SK-N-SH (cell line): ENCODE data around the gene HP1BP3. TPM values are rescaled to one million over a fixed set of nuclear protein-coding genes. Genes with fewer than 3 reads are reported as not detected.

Experiments
- CTCF ChIA-PET: fragments of 300-600, 350-600 bp; formaldehyde crosslinking; extraction: SDS; loops from one replicate; lab custom pipeline; 2021; lab: Yijun Ruan, JAX
- POLR2A ChIA-PET: fragments of 350-600 bp; sonication (Branson Sonifier 250); formaldehyde crosslinking; extraction: SDS; loops from one replicate; lab custom pipeline; 2020; ENCODE audit warnings: antibody characterized with exemption, inconsistent platforms; lab: Yijun Ruan, JAX
- DNase-seq: peaks from one replicate; pipeline ENCODE4 v3.0.0; 2012
- H2AFZ ChIP-seq: fragments of 200-600 bp; sonication (generic); 2 replicates; pipeline ENCODE4 v1.8.1; 2016; ENCODE audit warnings: antibody characterized with exemption, mild to moderate bottlenecking, low read depth
- H3F3A ChIP-seq: fragments of 200-600 bp; sonication (generic); replicated peaks from 2 replicates; pipeline ENCODE3; 2016; ENCODE audit warnings: antibody characterized with exemption, mild to moderate bottlenecking; ENCODE audit not compliant: insufficient read depth
- H3K27ac ChIP-seq, 2 experiments: fragments of 200-500 bp in 1 of 2; fragments of 200-600 bp in 1 of 2; sonication (Bioruptor generic) in 1 of 2; sonication (generic), shearing (Covaris generic) in 1 of 2; 2 replicates each; pipeline versions ENCODE4 v1.5.1 to v1.6.1; 2014 to 2016; ENCODE audit warnings: low read depth in 2 of 2, inconsistent platforms in 1 of 2, low read length in 1 of 2, mild to moderate bottlenecking in 1 of 2, mixed read lengths in 1 of 2
- H3K27me3 ChIP-seq: fragments of 200-600 bp; sonication (generic), shearing (Covaris generic); 2 replicates; pipeline ENCODE4 v1.6.1; 2016; ENCODE audit warnings: mixed run types; ENCODE audit not compliant: insufficient read depth
- H3K36me3 ChIP-seq, 2 experiments: fragments of 200-500 bp in 1 of 2; fragments of 200-600 bp in 1 of 2; sonication (Bioruptor generic) in 1 of 2; sonication (generic) in 1 of 2; replicated peaks in 1 of 2; 2 replicates each; pipeline versions ENCODE3 to v1.5.1; 2014 to 2016; ENCODE audit warnings: low read length in 1 of 2, mild to moderate bottlenecking in 1 of 2; ENCODE audit not compliant: insufficient read depth in 2 of 2, control insufficient read depth in 1 of 2
- H3K4me1 ChIP-seq, 2 experiments: fragments of 200-500 bp in 1 of 2; fragments of 200-600 bp in 1 of 2; sonication (Bioruptor generic) in 1 of 2; sonication (generic), shearing (Covaris generic) in 1 of 2; 2 replicates each; pipeline versions ENCODE4 v1.5.1 to v1.6.1; 2014 to 2016; ENCODE audit warnings: low read depth in 1 of 2, low read length in 1 of 2, mixed run types in 1 of 2; ENCODE audit not compliant: insufficient read depth in 2 of 2, control insufficient read depth in 1 of 2
- H3K4me2 ChIP-seq: fragments of 200-600 bp; sonication (generic), shearing (Covaris generic); 2 replicates; pipeline ENCODE4 v1.6.1; 2017; ENCODE audit warnings: mixed run types
- H3K4me3 ChIP-seq, 2 experiments: fragments of 200-500 bp in 1 of 2; fragments of 200-600 bp in 1 of 2; sonication (Bioruptor generic) in 1 of 2; sonication (generic), shearing (Covaris generic) in 1 of 2; 2 replicates each; pipeline versions ENCODE4 v1.5.1 to v1.8.1; 2014 to 2016; ENCODE audit warnings: low read depth in 2 of 2, inconsistent platforms in 1 of 2, low read length in 1 of 2, mild to moderate bottlenecking in 1 of 2, mixed read lengths in 1 of 2, moderate library complexity in 1 of 2
- H3K79me2 ChIP-seq: fragments of 200-600 bp; sonication (generic); 2 replicates; pipeline ENCODE4 v1.8.1; 2017; ENCODE audit warnings: mild to moderate bottlenecking; ENCODE audit not compliant: insufficient read depth
- H3K9ac ChIP-seq: fragments of 200-600 bp; sonication (generic); 2 replicates; pipeline ENCODE4 v1.6.1; 2017; ENCODE audit warnings: mixed run types
- H3K9me2 ChIP-seq: fragments of 200-600 bp; sonication (generic); 2 replicates; pipeline ENCODE4 v1.6.1; 2017; ENCODE audit warnings: mixed run types
- H3K9me3 ChIP-seq: fragments of 200-600 bp; sonication (generic); 2 replicates; pipeline ENCODE4 v1.6.1; 2017; ENCODE audit warnings: mixed run types, mild to moderate bottlenecking, moderate library complexity
- H4K20me1 ChIP-seq: fragments of 200-600 bp; sonication (generic); 2 replicates; pipeline ENCODE4 v1.6.1; 2017; ENCODE audit warnings: mild to moderate bottlenecking, mixed run types; ENCODE audit not compliant: insufficient read depth
- CHD2 ChIP-seq: fragments of 150-350 bp; IDR thresholded peaks from 2 replicates; pipeline ENCODE4 v1.6.1; 2018; ENCODE audit warnings: low read length; ENCODE audit not compliant: partially characterized antibody
- ELF1 ChIP-seq: IDR thresholded peaks from 2 replicates; pipeline ENCODE4 v1.4.0; 2012
- EP300 ChIP-seq, 2 experiments: IDR thresholded peaks; 2 replicates each; pipeline versions ENCODE4 v1.4.0 to v1.6.1; 2012; ENCODE audit warnings: borderline replicate concordance in 1 of 2, low read depth in 1 of 2, low read length in 1 of 2
- FOSL2 ChIP-seq: IDR thresholded peaks from 2 replicates; pipeline ENCODE4 v1.4.0; 2012; ENCODE audit warnings: low read depth, mild to moderate bottlenecking, moderate library complexity, borderline replicate concordance
- GATA2 ChIP-seq: sonication (generic); formaldehyde crosslinking; IDR thresholded peaks from 2 replicates; pipeline ENCODE4 v1.5.0; 2020; ENCODE audit warnings: mild to moderate bottlenecking, missing genetic modification reagents
- JUND ChIP-seq: IDR thresholded peaks from 2 replicates; pipeline ENCODE4 v1.4.0; 2012
- MXI1 ChIP-seq: IDR thresholded peaks from 2 replicates; pipeline ENCODE4 v1.6.1; 2012; ENCODE audit warnings: mild to moderate bottlenecking, low read depth, low read length, improper control_type of control experiment
- RXRA ChIP-seq: IDR thresholded peaks from 2 replicates; pipeline ENCODE4 v1.4.0; 2012; ENCODE audit warnings: low read depth, mild to moderate bottlenecking, borderline replicate concordance
- TAF1 ChIP-seq: IDR thresholded peaks from 2 replicates; pipeline ENCODE4 v1.6.1; 2012; ENCODE audit warnings: low read depth, mild to moderate bottlenecking, low read length, moderate library complexity, borderline replicate concordance
- TCF12 ChIP-seq: IDR thresholded peaks from 2 replicates; pipeline ENCODE4 v1.4.0; 2012
- ZBTB33 ChIP-seq: IDR thresholded peaks from 2 replicates; pipeline ENCODE4 v1.4.0; 2012; ENCODE audit warnings: low read depth, borderline replicate concordance
- WGBS: methylation state at CpG from one replicate; pipeline ENCODE4 v1.1.6; 2017; ENCODE audit warnings: low lambda C conversion rate; 5-methylcytosine and 5-hydroxymethylcytosine counted together
- polyA plus RNA-seq, 3 experiments: library from polyadenylated mRNA; depleted of rRNA; stranded (reverse); fragments of >200 nt; gene quantifications; 2 replicates each; pipeline ENCODE4 v1.2.3, GENCODE V29; 2012
- TF ChIP-seq, protein P1 (sequence below): fragments of 200-600 bp; sonication (generic); IDR thresholded peaks from 2 replicates; pipeline ENCODE4 v1.6.1; 2017; ENCODE audit warnings: antibody characterized with exemption, mild to moderate bottlenecking, moderate library complexity
- TF ChIP-seq, protein P2 (sequence below): IDR thresholded peaks from 2 replicates; pipeline ENCODE4 v1.4.0; 2012; ENCODE audit warnings: low read depth, borderline replicate concordance

Gene HP1BP3
- polyA plus RNA-seq, 1 of the 3 experiments (the other 2 are of a cell fraction) = 236 TPM

DNA sequence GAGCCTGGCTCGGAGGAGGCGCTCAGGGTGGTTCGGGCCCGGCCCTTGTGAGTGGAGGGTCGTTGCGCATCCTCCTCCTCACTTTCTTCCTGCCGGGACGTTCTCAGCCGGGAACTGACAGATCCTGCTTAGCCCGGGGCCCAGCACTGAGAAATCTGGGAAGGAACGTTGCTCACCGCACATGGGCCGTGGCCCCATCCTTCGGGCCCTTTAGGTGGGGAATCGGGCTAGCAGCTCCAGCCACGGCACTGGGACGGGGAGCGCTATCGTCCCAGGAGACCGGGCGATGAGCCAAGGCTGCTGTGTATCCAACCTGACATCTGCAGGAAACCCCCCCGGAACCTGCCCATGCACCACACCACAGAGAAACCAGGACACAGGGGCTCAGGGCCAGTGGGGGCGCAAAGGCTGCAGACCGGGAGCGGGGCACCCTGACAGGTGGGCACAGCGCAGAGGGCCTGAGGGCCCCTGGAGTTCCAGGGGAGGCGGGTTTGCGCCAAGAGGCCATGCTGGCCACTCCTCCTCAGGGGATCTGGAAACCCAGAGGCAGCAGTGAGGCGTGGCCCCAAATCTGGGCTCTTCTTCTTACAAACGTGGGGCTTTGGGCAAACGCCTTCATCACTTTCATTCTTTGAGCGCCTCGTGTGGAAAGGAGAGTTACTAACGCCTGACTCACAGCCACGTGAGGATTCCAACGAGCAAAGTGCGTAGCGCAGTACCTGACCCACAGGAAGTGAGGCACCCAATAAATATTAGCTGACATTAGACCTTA is 54.3 kb downstream of the HP1BP3 start, which contains the start of gene SH2D5 (continued):
- TF ChIP-seq ZBTB33 (no peak), FOSL2 (peak; percentile 94), JUND (peak; percentile 82), EP300 (IDR thresholded peaks at IDR 0.05; ENCODE audit: borderline replicate concordance in 1 of 2, low read depth in 1 of 2, low read length in 1 of 2) (peak in 1 of 2 experiments; percentile 56; a peak in 1 of 4 replicates), GATA2 (no peak), TCF12 (peak; percentile 62), CHD2 (no peak), TAF1 (peak; percentile 46; the same call in 1 of the 2 replicates)
- TF ChIP-seq, protein P1, sequence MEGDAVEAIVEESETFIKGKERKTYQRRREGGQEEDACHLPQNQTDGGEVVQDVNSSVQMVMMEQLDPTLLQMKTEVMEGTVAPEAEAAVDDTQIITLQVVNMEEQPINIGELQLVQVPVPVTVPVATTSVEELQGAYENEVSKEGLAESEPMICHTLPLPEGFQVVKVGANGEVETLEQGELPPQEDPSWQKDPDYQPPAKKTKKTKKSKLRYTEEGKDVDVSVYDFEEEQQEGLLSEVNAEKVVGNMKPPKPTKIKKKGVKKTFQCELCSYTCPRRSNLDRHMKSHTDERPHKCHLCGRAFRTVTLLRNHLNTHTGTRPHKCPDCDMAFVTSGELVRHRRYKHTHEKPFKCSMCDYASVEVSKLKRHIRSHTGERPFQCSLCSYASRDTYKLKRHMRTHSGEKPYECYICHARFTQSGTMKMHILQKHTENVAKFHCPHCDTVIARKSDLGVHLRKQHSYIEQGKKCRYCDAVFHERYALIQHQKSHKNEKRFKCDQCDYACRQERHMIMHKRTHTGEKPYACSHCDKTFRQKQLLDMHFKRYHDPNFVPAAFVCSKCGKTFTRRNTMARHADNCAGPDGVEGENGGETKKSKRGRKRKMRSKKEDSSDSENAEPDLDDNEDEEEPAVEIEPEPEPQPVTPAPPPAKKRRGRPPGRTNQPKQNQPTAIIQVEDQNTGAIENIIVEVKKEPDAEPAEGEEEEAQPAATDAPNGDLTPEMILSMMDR = peak; percentile 47

DNA sequence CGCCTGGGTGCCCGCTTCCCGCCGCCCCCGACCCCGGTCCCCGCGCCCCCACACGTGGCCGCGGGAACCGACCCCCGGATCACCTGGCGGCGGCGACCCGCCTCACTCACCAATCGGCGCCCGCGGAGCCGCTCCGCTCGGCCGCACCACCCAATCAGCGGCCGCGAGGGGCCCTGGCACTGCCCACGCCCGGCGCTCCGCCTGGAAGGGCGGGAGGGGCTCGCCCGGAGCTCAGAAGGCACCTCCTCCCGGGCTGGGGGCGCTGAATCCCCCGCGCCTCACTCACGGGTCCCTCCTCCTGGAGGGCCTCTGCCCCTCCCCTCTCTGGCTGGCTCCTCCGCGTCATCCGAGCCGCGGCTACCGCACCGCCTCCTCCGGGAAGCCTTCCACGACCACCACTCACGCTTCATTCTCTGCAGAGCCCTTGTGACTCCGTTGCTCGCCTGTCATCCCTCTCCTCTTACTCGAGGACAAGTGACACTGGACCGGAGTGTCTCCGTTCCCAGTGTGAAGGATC is 55.0 kb downstream of the HP1BP3 start:
- 0% methylated on average over 26 of the region's 55 CpGs for WGBS
- H3K4me3 ChIP-seq = peak overlapping the region; percentile 57 to 68
- H3K79me2 ChIP-seq = no peaks in the 10 kb centered on the region; the same call in 1 of the 2 replicates
- H3K27me3 ChIP-seq = no peaks in the 10 kb centered on the region
- DNase-seq = peak; percentile 96
- TF ChIP-seq, protein P2, sequence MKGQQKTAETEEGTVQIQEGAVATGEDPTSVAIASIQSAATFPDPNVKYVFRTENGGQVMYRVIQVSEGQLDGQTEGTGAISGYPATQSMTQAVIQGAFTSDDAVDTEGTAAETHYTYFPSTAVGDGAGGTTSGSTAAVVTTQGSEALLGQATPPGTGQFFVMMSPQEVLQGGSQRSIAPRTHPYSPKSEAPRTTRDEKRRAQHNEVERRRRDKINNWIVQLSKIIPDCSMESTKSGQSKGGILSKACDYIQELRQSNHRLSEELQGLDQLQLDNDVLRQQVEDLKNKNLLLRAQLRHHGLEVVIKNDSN = 0 out of 2 replicates have a peak, but pooled peaks have one; percentile 33
- TF ChIP-seq ELF1 = no peak
- TF ChIP-seq RXRA = no peak
- no peak for TF ChIP-seq CHD2
- TF ChIP-seq, protein P1 = no peak
- TF ChIP-seq MXI1 = 0 out of 2 replicates have a peak, but pooled peaks have one; percentile 33
- TF ChIP-seq, all 33 proteins: peak for 2
- Histone ChIP-seq H4K20me1 (no peaks in the 10 kb centered on the region), H2AFZ (peak overlapping the region; percentile 60; the same call in 1 of the 2 replicates), H3K36me3 (peaks cover 1 to 13% of the 10 kb centered on the region in 2 experiments), H3K9me2 (no peaks in the 10 kb centered on the region), H3F3A (peaks cover 21% of the 10 kb centered on the region), H3K4me1 (peaks cover 7 to 17% of the 10 kb centered on the region in 2 experiments; a peak in 2 of 4 replicates), H3K9ac (peak overlapping the region; percentile 79), H3K27ac (peak overlapping the region in 1 of 2 experiments; percentile 90; a peak in 2 of 4 replicates), H3K9me3 (no peaks in the 10 kb centered on the region), H3K4me2 (peak overlapping the region; percentile 96)
- ChIA-PET POLR2A (interaction anchor here (1.1 kb wide), 1 partner anchor 14 kb away, joined by 3 read pairs; no protein-coding TSS in a partner anchor), CTCF (interaction anchor here (0.6 to 2.0 kb wide), 7 partner anchors 9 to 478 kb away, joined by 3 to 11 read pairs (median 3); partner anchors contain the start of gene KIF17)
